GM12892 (cell line): Measurements from ENCODE around the gene IKBKG.

Experiments used
- POLR2A ChIP-seq: IDR thresholded peaks from 2 replicates; pipeline ENCODE4 v1.6.1; 2011; ENCODE audit warnings: low read depth, low read length, control low read depth
- POLR2AphosphoS5 ChIP-seq: IDR thresholded peaks from 2 replicates; pipeline ENCODE4 v1.6.1; 2011; ENCODE audit warnings: low read depth, low read length, control low read depth
- TAF1 ChIP-seq: IDR thresholded peaks from 2 replicates; pipeline ENCODE4 v1.6.1; 2011; ENCODE audit warnings: low read depth, mild to moderate bottlenecking, control low read depth, low read length, borderline replicate concordance

DNA sequence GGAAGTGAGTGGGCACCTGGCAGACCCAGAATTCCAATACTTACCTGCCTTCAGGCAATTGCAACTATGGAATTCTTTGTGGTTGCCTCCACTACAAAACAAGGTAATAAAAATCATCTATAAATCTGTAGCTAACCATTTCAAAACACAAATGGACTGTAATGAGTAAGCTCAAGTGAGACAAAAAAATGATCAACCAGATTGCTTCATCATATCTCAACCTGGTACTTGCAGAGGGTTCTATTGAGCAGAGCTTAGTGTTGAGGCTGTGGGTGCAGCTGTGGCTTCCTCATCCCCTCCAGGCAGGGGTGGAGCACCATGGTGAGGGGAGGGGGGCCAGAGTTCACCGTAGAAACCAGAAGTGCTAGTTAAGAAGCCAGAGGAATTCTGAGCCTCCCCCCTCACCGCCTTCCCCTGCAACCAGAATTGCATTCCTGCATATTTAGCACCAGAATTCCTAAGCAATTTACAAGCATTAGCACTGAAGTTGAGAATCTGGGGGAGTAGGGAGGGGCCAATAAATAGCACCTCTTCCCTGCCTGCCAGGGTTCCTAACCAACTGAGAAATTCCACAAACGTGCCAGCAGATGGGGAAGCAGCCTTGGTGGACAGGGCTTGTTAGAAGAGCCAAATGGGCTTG, 49.0 kb downstream of the IKBKG start:
- TF ChIP-seq POLR2A = no peak
- TF ChIP-seq POLR2AphosphoS5 = no peak
- TF ChIP-seq TAF1 = no peak
